ENCODE measurements around the gene LSP1. TPM values are rescaled to one million over a fixed set of nuclear protein-coding genes. Genes with fewer than 3 reads are reported as not detected.

LSP1 gene
- total RNA-seq, 1 donor from 2014 or later = 2.5 TPM

DNA sequence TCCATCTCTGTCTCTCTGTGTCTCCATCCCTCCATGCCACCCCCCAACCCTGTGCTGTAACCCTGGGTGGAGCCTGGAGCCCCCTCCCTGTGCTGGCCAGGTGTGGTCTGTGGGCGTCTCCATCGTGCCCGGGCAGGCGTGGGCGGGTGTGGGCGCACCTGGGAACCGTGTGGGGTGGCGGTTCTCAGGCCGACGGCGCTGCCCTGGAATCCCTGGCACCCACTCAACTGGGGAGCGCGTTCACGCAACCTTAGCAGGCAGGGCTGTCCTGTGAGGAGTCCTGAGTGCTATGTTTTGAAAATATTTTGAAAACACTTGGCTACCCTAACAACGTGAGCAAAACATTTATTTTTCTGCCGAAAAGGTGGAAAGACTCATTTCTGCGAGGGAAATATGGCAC is 71.3 kb downstream of the LSP1 start:
- no peak overlapping the region for H3K27ac Mint-ChIP-seq (ENCODE audit: unreplicated experiment)
- no peaks in the 10 kb centered on the region for H3K4me1 Mint-ChIP-seq (ENCODE audit: low read depth, unreplicated experiment)
- no peaks in the 10 kb centered on the region for H3K36me3 Mint-ChIP-seq (ENCODE audit: unreplicated experiment)
- no peak overlapping the region for H3K4me3 Mint-ChIP-seq (ENCODE audit: unreplicated experiment)
- TF ChIP-seq, protein P1, sequence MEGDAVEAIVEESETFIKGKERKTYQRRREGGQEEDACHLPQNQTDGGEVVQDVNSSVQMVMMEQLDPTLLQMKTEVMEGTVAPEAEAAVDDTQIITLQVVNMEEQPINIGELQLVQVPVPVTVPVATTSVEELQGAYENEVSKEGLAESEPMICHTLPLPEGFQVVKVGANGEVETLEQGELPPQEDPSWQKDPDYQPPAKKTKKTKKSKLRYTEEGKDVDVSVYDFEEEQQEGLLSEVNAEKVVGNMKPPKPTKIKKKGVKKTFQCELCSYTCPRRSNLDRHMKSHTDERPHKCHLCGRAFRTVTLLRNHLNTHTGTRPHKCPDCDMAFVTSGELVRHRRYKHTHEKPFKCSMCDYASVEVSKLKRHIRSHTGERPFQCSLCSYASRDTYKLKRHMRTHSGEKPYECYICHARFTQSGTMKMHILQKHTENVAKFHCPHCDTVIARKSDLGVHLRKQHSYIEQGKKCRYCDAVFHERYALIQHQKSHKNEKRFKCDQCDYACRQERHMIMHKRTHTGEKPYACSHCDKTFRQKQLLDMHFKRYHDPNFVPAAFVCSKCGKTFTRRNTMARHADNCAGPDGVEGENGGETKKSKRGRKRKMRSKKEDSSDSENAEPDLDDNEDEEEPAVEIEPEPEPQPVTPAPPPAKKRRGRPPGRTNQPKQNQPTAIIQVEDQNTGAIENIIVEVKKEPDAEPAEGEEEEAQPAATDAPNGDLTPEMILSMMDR (IDR thresholded peaks at IDR 0.05; ENCODE audit: partially characterized antibody, unreplicated experiment) = no peak
- H3K27me3 Mint-ChIP-seq (ENCODE audit: unreplicated experiment) = peaks cover 2% of the 10 kb centered on the region
- DNase-seq = peak; percentile 2
- H3K9me3 Mint-ChIP-seq (ENCODE audit: unreplicated experiment) = peaks cover 5% of the 10 kb centered on the region

DNA sequence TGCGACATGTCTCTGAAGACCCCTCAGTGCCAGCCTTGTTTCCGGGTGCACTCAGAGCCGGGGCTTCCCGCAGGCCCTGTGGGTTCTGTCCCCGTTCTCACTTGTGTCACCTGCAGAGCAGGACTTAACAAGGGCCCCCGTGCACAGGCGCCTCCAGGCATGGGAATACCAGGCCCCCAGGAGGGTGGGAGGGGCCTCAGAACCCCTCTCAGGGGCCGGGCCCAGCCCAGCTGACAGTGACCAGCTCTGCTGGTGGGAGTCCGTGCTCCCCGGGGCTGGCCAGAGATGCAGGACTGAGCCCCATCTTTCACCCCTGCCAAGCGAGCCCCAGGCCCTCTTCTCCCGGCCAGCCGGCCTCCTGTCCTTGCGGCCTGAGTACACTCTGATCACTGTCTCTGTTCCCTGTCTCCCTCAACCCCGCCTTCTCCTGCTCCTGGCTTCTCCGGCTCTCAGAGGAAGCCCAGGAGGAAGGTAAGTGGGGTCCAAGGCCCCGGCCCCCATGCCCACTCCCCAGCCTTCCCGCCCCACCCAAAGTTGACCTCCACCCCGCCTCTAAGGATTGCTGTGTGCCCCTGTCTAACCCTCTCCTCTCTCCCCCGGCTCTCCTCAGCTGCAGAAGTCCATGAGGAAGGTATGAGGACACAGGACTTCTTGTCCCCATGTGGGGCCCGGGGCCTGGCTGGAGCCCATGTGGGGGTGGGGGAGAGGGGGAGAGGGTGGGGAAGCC is 71.9 kb downstream of the LSP1 start:
- no peak overlapping the region for H3K27ac Mint-ChIP-seq (ENCODE audit: unreplicated experiment)
- no peaks in the 10 kb centered on the region for H3K4me1 Mint-ChIP-seq (ENCODE audit: low read depth, unreplicated experiment)
- DNase-seq = peak; percentile 6
- H3K27me3 Mint-ChIP-seq (ENCODE audit: unreplicated experiment) = peaks cover 4% of the 10 kb centered on the region
- H3K9me3 Mint-ChIP-seq (ENCODE audit: unreplicated experiment) = peaks cover 5% of the 10 kb centered on the region
- no peaks in the 10 kb centered on the region for H3K36me3 Mint-ChIP-seq (ENCODE audit: unreplicated experiment)
- no peak overlapping the region for H3K4me3 Mint-ChIP-seq (ENCODE audit: unreplicated experiment)
- TF ChIP-seq, protein P1 (IDR thresholded peaks at IDR 0.05; ENCODE audit: partially characterized antibody, unreplicated experiment) = no peak

- no peak overlapping the region for H3K27ac Mint-ChIP-seq (ENCODE audit: unreplicated experiment)
- H3K4me3 Mint-ChIP-seq (ENCODE audit: unreplicated experiment) = no peak overlapping the region
- H3K4me1 Mint-ChIP-seq (ENCODE audit: low read depth, unreplicated experiment) = no peaks in the 10 kb centered on the region
- peaks cover 5% of the 10 kb centered on the region for H3K9me3 Mint-ChIP-seq (ENCODE audit: unreplicated experiment)
- no peak for DNase-seq
- TF ChIP-seq, protein P1 (IDR thresholded peaks at IDR 0.05; ENCODE audit: partially characterized antibody, unreplicated experiment) = no peak
- no peaks in the 10 kb centered on the region for H3K36me3 Mint-ChIP-seq (ENCODE audit: unreplicated experiment)
- H3K27me3 Mint-ChIP-seq (ENCODE audit: unreplicated experiment) = peaks cover 4% of the 10 kb centered on the region
Measured at GRCh38 chr11:1925373-1926155, 72.7 kb downstream of the LSP1 start.

DNA sequence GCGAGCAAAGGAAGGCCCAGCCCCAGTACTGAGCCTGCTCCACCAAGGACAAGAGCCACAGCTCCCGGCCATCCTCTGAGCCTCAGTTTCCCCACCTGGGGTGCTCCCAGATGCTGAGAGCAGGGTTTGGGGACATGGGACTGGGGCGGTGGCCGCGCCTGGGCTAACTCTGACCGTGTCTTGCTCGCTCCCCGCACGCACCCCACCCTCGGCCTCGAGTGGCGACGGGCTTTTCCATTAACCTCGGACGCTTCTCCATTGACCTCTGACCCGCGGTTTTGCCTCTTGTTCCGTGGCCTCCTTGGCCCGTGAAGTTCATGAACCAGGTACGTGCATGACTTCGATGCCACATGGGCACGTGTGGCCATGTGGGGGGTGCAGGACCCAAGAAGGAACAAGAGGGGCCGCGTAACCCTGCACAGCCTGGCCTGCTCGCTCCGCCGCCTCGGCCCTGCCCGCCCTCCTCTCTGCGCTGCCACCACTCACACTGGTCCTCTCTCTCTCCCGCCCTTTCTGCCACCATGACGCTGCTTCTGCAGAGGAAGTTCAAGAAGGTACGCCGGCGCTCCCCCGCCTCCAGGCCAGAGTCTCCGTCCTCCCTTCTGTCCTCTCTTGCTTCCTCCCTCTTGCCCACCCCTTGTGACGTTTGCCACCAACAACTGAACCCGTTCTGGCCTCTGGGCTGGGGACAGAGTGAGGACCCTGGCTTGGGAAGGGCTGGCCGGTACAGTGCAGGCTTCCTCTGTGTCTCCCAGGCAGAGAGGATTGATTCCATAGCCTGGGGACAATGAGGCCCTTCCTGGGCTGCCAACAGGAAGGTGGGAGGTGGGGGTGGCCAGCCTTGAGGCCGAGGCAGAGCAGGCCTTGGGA is 73.5 kb downstream of the LSP1 start:
- H3K4me3 Mint-ChIP-seq (ENCODE audit: unreplicated experiment) = no peak overlapping the region
- TF ChIP-seq, protein P1 (IDR thresholded peaks at IDR 0.05; ENCODE audit: partially characterized antibody, unreplicated experiment) = no peak
- H3K9me3 Mint-ChIP-seq (ENCODE audit: unreplicated experiment) = peaks cover 5% of the 10 kb centered on the region

More for the DNA sequence above, 73.5 kb downstream of the LSP1 start:
- DNase-seq = no peak
- peaks cover 4% of the 10 kb centered on the region for H3K27me3 Mint-ChIP-seq (ENCODE audit: unreplicated experiment)
- no peak overlapping the region for H3K27ac Mint-ChIP-seq (ENCODE audit: unreplicated experiment)
- no peaks in the 10 kb centered on the region for H3K4me1 Mint-ChIP-seq (ENCODE audit: low read depth, unreplicated experiment)
- no peaks in the 10 kb centered on the region for H3K36me3 Mint-ChIP-seq (ENCODE audit: unreplicated experiment)

Data from glutamatergic neuron (in vitro differentiated cells).